ENCODE measurements around the gene RBM33. TPM values are rescaled to one million over a fixed set of nuclear protein-coding genes. Genes with fewer than 3 reads are reported as not detected.

Gene RBM33
- polyA plus RNA-seq, 3 donors: 15.0 to 27.7 (median 22.2) TPM

- H4K20me1 ChIP-seq (ENCODE audit: insufficient read depth, low read length): no peaks in the 10 kb centered on the region
- Mint-ChIP-seq H3K4me3 (peak overlapping the region in 1 of 2 donors; percentile 87), H3K36me3 (peaks cover 0 to 2% of the 10 kb centered on the region in 2 donors), H3K9me3 (peaks cover 0 to 30% (median 7%) of the 10 kb centered on the region in 7 donors), H3K4me1 (peaks cover 32% of the 10 kb centered on the region), H3K27me3 (ENCODE audit: low read depth in 3 of 3) (peaks cover 76 to 92% (median 80%) of the 10 kb centered on the region in 3 donors), H3K27ac (no peak overlapping the region)
- H2AFZ ChIP-seq (ENCODE audit: insufficient read depth, low read depth, low read length, poor library complexity, severe bottlenecking): peak overlapping the region; percentile 29
- intact Hi-C loops (cut with micrococcal nuclease): no loop called here
- H3K27me3 ChIP-seq (ENCODE audit: control insufficient read depth in 2 of 2, insufficient read depth in 2 of 2, low read length in 2 of 2): peaks cover 70 to 89% of the 10 kb centered on the region in 2 donors
- no peak overlapping the region for H3K9ac ChIP-seq (ENCODE audit: insufficient read depth, low read length, poor library complexity, severe bottlenecking)
- peak overlapping the region in 1 of 3 experiments; percentile 71 for H3K4me3 ChIP-seq (replicated peaks in 1 of 3; ENCODE audit: low read depth in 2 of 3, low read length in 3 of 3)
- H3K36me3 ChIP-seq (replicated peaks in 1 of 2; ENCODE audit: control insufficient read depth in 1 of 2, insufficient read depth in 2 of 2, low read length in 2 of 2): no peaks in the 10 kb centered on the region
- H3K4me1 ChIP-seq (ENCODE audit: control insufficient read depth in 1 of 2, insufficient read depth in 2 of 2, low read length in 2 of 2): peaks cover 29 to 50% of the 10 kb centered on the region in 2 donors
- TF ChIP-seq CTCF (IDR thresholded peaks at IDR 0.05): no peak
- DNase-seq: no peak
- peaks cover 0 to 13% of the 10 kb centered on the region in 2 donors for H3K9me3 ChIP-seq (replicated peaks in 1 of 2; ENCODE audit: control insufficient read depth in 1 of 2, insufficient read depth in 1 of 2, low read length in 2 of 2)
- WGBS (ENCODE audit: insufficient coverage): 0% methylated on average over 1 of the region's 18 CpGs
- no peaks in the 10 kb centered on the region for H3K79me2 ChIP-seq (ENCODE audit: insufficient read depth, low read length)
- H3K4me2 ChIP-seq (replicated peaks; ENCODE audit: extremely low read depth, low read length, poor library complexity, severe bottlenecking): peak overlapping the region; percentile 76
- H3K27ac ChIP-seq (ENCODE audit: low read depth in 1 of 2, low read length in 2 of 2): no peak overlapping the region
Observed at GRCh38 chr7:155805826-155806095, 161.3 kb downstream of the RBM33 start.

- H3K27ac ChIP-seq (ENCODE audit: low read depth in 1 of 2, low read length in 2 of 2): no peak overlapping the region
- peak overlapping the region; percentile 76 for H3K4me2 ChIP-seq (replicated peaks; ENCODE audit: extremely low read depth, low read length, poor library complexity, severe bottlenecking)
- no peak for DNase-seq
Observed at GRCh38 chr7:155806096-155806871, 161.8 kb downstream of the RBM33 start.

More at GRCh38 chr7:155806096-155806871, 161.8 kb downstream of the RBM33 start:
- H3K27ac Mint-ChIP-seq: no peak overlapping the region
- H3K27me3 ChIP-seq (ENCODE audit: control insufficient read depth in 2 of 2, insufficient read depth in 2 of 2, low read length in 2 of 2): peaks cover 72 to 89% of the 10 kb centered on the region in 2 donors
- peak overlapping the region in 1 of 3 experiments; percentile 71 for H3K4me3 ChIP-seq (replicated peaks in 1 of 3; ENCODE audit: low read depth in 2 of 3, low read length in 3 of 3)
- no peaks in the 10 kb centered on the region for H3K79me2 ChIP-seq (ENCODE audit: insufficient read depth, low read length)
- intact Hi-C loops (cut with micrococcal nuclease): no loop called here
- H3K9ac ChIP-seq (ENCODE audit: insufficient read depth, low read length, poor library complexity, severe bottlenecking): no peak overlapping the region
- WGBS (ENCODE audit: insufficient coverage): 12% methylated on average over 40 of the region's 47 CpGs
- TF ChIP-seq CTCF (IDR thresholded peaks at IDR 0.05): no peak
- peaks cover 76 to 92% (median 80%) of the 10 kb centered on the region in 3 donors for H3K27me3 Mint-ChIP-seq (ENCODE audit: low read depth in 3 of 3)
- peaks cover 0 to 31% (median 7%) of the 10 kb centered on the region in 7 donors for H3K9me3 Mint-ChIP-seq
- peaks cover 0 to 2% of the 10 kb centered on the region in 2 donors for H3K36me3 Mint-ChIP-seq
- peaks cover 29 to 50% of the 10 kb centered on the region in 2 donors for H3K4me1 ChIP-seq (ENCODE audit: control insufficient read depth in 1 of 2, insufficient read depth in 2 of 2, low read length in 2 of 2)
- H3K36me3 ChIP-seq (replicated peaks in 1 of 2; ENCODE audit: control insufficient read depth in 1 of 2, insufficient read depth in 2 of 2, low read length in 2 of 2): no peaks in the 10 kb centered on the region
- peaks cover 32% of the 10 kb centered on the region for H3K4me1 Mint-ChIP-seq
- H3K9me3 ChIP-seq (replicated peaks in 1 of 2; ENCODE audit: control insufficient read depth in 1 of 2, insufficient read depth in 1 of 2, low read length in 2 of 2): peaks cover 0 to 18% of the 10 kb centered on the region in 2 donors
- peak overlapping the region in 1 of 2 donors; percentile 87 for H3K4me3 Mint-ChIP-seq
- H4K20me1 ChIP-seq (ENCODE audit: insufficient read depth, low read length): no peaks in the 10 kb centered on the region
- no peak overlapping the region for H2AFZ ChIP-seq (ENCODE audit: insufficient read depth, low read depth, low read length, poor library complexity, severe bottlenecking)
